Endothelial cell (in vitro differentiated cells): ENCODE data around the gene IMP4. TPM values are rescaled to one million over a fixed set of nuclear protein-coding genes. Genes with fewer than 3 reads are reported as not detected.

Experiments used
- DNase-seq: peaks from one replicate; pipeline ENCODE4 v3.0.0; 2021; ENCODE audit warnings: low spot score
- H3K27ac Mint-ChIP-seq: one replicate; pipeline ENCODE4 v1.8.0; 2021; ENCODE audit warnings: mixed read lengths, inconsistent platforms; ENCODE audit not compliant: unreplicated experiment
- H3K27me3 Mint-ChIP-seq: one replicate; pipeline ENCODE4 v1.8.0; 2021; ENCODE audit warnings: mild to moderate bottlenecking, moderate library complexity, mixed read lengths, inconsistent platforms; ENCODE audit not compliant: unreplicated experiment
- H3K36me3 Mint-ChIP-seq: one replicate; pipeline ENCODE4 v1.8.0; 2021; ENCODE audit warnings: mild to moderate bottlenecking, low read depth, mixed read lengths, inconsistent platforms; ENCODE audit not compliant: unreplicated experiment
- H3K4me1 Mint-ChIP-seq: one replicate; pipeline ENCODE4 v1.8.0; 2021; ENCODE audit warnings: mild to moderate bottlenecking, mixed read lengths, inconsistent platforms; ENCODE audit not compliant: unreplicated experiment
- H3K4me3 Mint-ChIP-seq: one replicate; pipeline ENCODE4 v1.8.0; 2021; ENCODE audit warnings: mild to moderate bottlenecking, mixed read lengths, inconsistent platforms; ENCODE audit not compliant: unreplicated experiment
- H3K9me3 Mint-ChIP-seq: one replicate; pipeline ENCODE4 v1.8.0; 2021; ENCODE audit warnings: mixed read lengths, inconsistent platforms; ENCODE audit not compliant: unreplicated experiment
- CTCF ChIP-seq: fragments of 200-600 bp; sonication (generic); IDR thresholded peaks from one replicate; pipeline ENCODE4 v1.5.0; 2021; ENCODE audit warnings: antibody characterized with exemption; ENCODE audit not compliant: unreplicated experiment
- total RNA-seq: library from RNA; stranded (reverse); fragmentation: NEBNext Ultra II Directional; extraction: Animal tissue kit (Norgen Biotek cat#: 25700); gene quantifications from one replicate; pipeline ENCODE4 v1.2.1, GENCODE V29; 2021; ENCODE audit not compliant: unreplicated experiment

The IMP4 gene
- total RNA-seq, 1 donor from 2014 or later, result 32.8 TPM

DNA sequence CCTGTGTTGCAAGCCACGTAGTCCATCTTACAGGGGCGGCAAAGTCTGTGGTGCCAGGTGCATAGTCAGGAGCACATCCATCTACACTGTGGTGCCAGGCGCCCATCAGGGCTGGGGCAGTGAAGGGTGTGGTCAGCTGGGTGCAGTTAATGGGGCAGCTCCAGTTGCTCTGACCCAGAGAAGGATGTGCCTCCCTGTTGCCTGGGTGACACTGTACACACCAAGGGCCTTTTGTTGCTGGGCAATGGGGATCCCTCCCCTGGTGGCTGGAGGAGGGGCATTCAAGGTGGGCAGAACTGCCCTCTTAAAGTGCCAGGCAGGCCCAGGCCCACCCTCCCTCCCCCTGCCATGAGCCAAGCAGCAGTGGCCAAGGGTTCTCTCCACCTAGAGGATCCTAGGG, 28.3 kb upstream of the IMP4 start:
- Mint-ChIP-seq H3K36me3 (no peaks in the 10 kb centered on the region), H3K4me1 (no peaks in the 10 kb centered on the region), H3K27me3 (peaks cover 7% of the 10 kb centered on the region), H3K4me3 (no peak overlapping the region), H3K27ac (no peak overlapping the region), H3K9me3 (no peaks in the 10 kb centered on the region)
- DNase-seq, result no peak
- TF ChIP-seq CTCF, result no peak

DNA sequence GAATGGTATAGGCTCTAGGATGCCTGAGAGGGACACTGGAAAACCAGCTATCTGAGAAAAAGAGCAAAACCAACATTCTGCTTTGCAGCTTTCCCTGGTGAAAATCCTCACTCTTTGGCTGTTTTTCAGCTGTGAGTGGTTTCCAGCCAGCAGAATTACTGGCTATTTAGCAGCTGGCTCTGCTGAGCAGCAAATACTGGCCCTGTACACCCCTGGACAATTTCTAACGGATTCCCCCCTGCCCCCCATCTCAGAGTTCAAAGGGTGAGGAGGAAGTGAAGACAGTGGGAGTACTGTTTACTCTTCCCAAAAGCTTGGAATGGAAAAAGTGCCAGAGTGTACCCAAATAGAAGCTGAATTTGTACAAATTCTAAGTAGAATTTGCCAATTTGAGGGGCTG, 26.1 kb upstream of the IMP4 start:
- no peak for TF ChIP-seq CTCF
- Mint-ChIP-seq H3K36me3 (no peaks in the 10 kb centered on the region), H3K4me3 (no peak overlapping the region), H3K27ac (no peak overlapping the region), H3K4me1 (no peaks in the 10 kb centered on the region), H3K27me3 (peaks cover 8% of the 10 kb centered on the region), H3K9me3 (no peaks in the 10 kb centered on the region)
- DNase-seq, result no peak

DNA sequence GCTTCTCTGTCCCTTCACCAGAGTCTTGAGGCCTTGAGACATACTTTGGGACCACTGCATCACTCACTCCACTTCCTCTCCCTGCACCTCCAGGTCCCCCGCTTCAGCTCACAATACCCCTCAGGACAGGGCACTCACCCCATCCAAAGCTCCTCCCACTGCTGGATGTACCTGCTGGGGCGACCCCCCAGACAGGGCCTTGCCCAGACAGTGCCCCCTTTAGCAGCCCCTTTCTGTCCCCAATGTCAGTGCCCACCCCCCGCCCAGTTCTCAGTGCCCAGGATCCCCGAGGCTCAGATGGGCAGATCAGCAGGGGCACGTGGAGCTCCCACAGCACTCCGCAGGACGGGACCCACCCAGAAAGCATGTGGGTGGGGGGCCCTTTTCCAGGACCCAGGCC, 23.8 kb upstream of the IMP4 start:
- no peaks in the 10 kb centered on the region for H3K9me3 Mint-ChIP-seq
- no peak for DNase-seq
- peaks cover 8% of the 10 kb centered on the region for H3K27me3 Mint-ChIP-seq
- no peak for TF ChIP-seq CTCF
- H3K4me3 Mint-ChIP-seq, result no peak overlapping the region
- no peak overlapping the region for H3K27ac Mint-ChIP-seq
- H3K4me1 Mint-ChIP-seq, result no peaks in the 10 kb centered on the region
- no peaks in the 10 kb centered on the region for H3K36me3 Mint-ChIP-seq

DNA sequence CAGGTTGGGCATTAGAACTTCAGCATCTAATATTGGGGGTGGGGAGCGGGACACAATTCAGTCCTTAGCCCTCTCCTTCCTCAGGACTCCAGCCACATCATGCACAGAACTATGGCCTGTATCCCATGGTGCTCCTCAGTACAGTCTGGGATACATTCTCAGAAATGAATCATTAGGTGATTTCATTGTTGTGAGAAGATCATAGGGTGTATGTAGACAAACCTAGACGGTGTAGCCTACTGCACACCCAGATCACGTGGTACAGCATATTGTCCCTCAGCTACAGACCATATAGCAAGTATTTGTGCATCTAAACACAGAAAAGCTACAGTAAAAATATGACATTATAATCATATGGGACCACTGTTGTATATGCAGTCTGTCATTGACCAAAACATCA, 23.2 kb upstream of the IMP4 start:
- Mint-ChIP-seq H3K36me3 (no peaks in the 10 kb centered on the region), H3K9me3 (no peaks in the 10 kb centered on the region), H3K27ac (no peak overlapping the region), H3K27me3 (peaks cover 8% of the 10 kb centered on the region), H3K4me3 (no peak overlapping the region), H3K4me1 (no peaks in the 10 kb centered on the region)
- TF ChIP-seq CTCF, result no peak
- no peak for DNase-seq

GRCh38 chr2:130327703-130328527, 14.8 kb upstream of the IMP4 start:
- peaks cover 6% of the 10 kb centered on the region for H3K27me3 Mint-ChIP-seq
- no peak overlapping the region for H3K27ac Mint-ChIP-seq
- no peak overlapping the region for H3K4me3 Mint-ChIP-seq
- no peak for DNase-seq
- no peak for TF ChIP-seq CTCF
- no peaks in the 10 kb centered on the region for H3K36me3 Mint-ChIP-seq
- H3K9me3 Mint-ChIP-seq, result no peaks in the 10 kb centered on the region
- peaks cover 3% of the 10 kb centered on the region for H3K4me1 Mint-ChIP-seq
